Heart right ventricle (tissue), 16 donors: Measurements from ENCODE around the gene TEKT3. TPM values are rescaled to one million over a fixed set of nuclear protein-coding genes. Genes with fewer than 3 reads are reported as not detected.

ENCODE experiments used
- ATAC-seq, 8 donors: fragments of 200-7000 bp; cut with Tn5 transposase; one replicate each; pipeline ENCODE4 v1.9.1; 2020; ENCODE audit warnings: mild to moderate bottlenecking in 8 of 8, moderate library complexity in 8 of 8, moderate number of reproducible peaks in 1 of 8
- DNase-seq, 2 donors: peaks; one replicate each; pipeline ENCODE4 v3.0.0-alpha.2; 2020
- H3K27ac ChIP-seq, 10 donors: fragments of 200-600 bp; sonication (generic) in 2 of 10; one replicate each; pipeline versions ENCODE4 v1.5.0 to v1.8.0; 2020 to 2022; ENCODE audit warnings: mild to moderate bottlenecking in 3 of 10
- H3K27me3 ChIP-seq, 7 donors: fragments of 200-600 bp; one replicate each; pipeline ENCODE4 v1.8.0; 2021 to 2022; ENCODE audit warnings: mild to moderate bottlenecking in 2 of 7
- H3K36me3 ChIP-seq, 9 donors: fragments of 200-600 bp; sonication (generic) in 1 of 9; one replicate each; pipeline versions ENCODE4 v1.5.0 to v1.8.0; 2020 to 2022; ENCODE audit warnings: mild to moderate bottlenecking in 2 of 9
- H3K4me1 ChIP-seq, 9 donors: fragments of 200-600 bp; sonication (generic) in 1 of 9; one replicate each; pipeline versions ENCODE4 v1.5.0 to v1.8.0; 2020 to 2022; ENCODE audit warnings: mild to moderate bottlenecking in 4 of 9
- H3K4me3 ChIP-seq, 10 donors: fragments of 200-600 bp; sonication (generic) in 2 of 10; one replicate each; pipeline versions ENCODE4 v1.5.0 to v1.8.0; 2020 to 2022; ENCODE audit warnings: mild to moderate bottlenecking in 7 of 10, moderate library complexity in 2 of 10
- H3K9me3 ChIP-seq, 11 donors: fragments of 200-600 bp in 10 of 11; sonication (generic) in 2 of 11; one replicate each; pipeline versions ENCODE4 v1.5.0 to v1.8.0; 2013 to 2022; ENCODE audit warnings: mild to moderate bottlenecking in 2 of 11, control low read depth in 1 of 11, moderate library complexity in 1 of 11
- WGBS, 2 donors: extraction: QIAGEN DNeasy Blood & Tissue Kit; methylation state at CpG; one replicate each; pipeline ENCODE4 v1.1.7; 2013; ENCODE audit warnings: inconsistent platforms in 1 of 2; 5-methylcytosine and 5-hydroxymethylcytosine counted together
- intact Hi-C, 10 donors: fragments of 100-400 bp; cut with DNase I; formaldehyde crosslinking; loops; one replicate each; pipeline versions ENCODE4 v1.11.1 to v1.14.2; 2022
- polyA plus RNA-seq, 2 donors: library from polyadenylated mRNA; stranded (reverse); fragments of 200-250 nt; gene quantifications; one replicate each; pipeline ENCODE4 v1.2.3, GENCODE V29; 2013
- total RNA-seq, 10 donors: library from RNA; stranded (reverse); fragmentation: NEBNext Ultra II Directional in 3 of 10; extraction: Animal tissue kit (Norgen Biotek cat#: 25700) in 3 of 10; gene quantifications; one replicate each; pipeline versions ENCODE4 v1.2.1 to v1.2.4, GENCODE V29; 2021 to 2023
- TF ChIP-seq, protein P1 (sequence below), 9 donors: fragments of 200-600 bp; sonication (generic) in 2 of 9; IDR thresholded peaks; one replicate each; pipeline versions ENCODE4 v1.5.0 to v1.8.0; 2021 to 2022; ENCODE audit warnings: antibody characterized with exemption in 9 of 9, mild to moderate bottlenecking in 5 of 9, moderate library complexity in 1 of 9
- donor health status: Arrhythmogenic right ventricular cardiomyopathy.
- donor health status: ischemic (EF 13 %, LVEDD 7.1; RV severe dilation, severe dysfunction).
- donor health status: healthy with polysubstance abuse.
- donor health status: DM: no; HTN: yes; CAD: no.
- donor health status: DM: no; HTN: no; CAD: no.
- donor health status: ischemic (EF 25% LVEDD 6.9; RV normal size, moderate dysfunction).
- donor health status: ischemic (EF 25% LVEDD 5.7; RV mildly dilated, moderate dysfunction).
- donor health status: healthy.
- donor health status: DM: yes; HTN: yes; CAD: no.
- donor health status: Ischemic cardiomyopathy.
- donor health status: ischemic (EF 35%, LVEDD 5.7; RV mildly dilated, moderate dysfunction).
- donor health status: nonischemic (EF 11% LVEDD 7.7; RV severe dilation, severe dysfunction).
- donor health status: DM: yes; HTN: yes; CAD: no.
- donor health status: PGD.
- donor health status: ischemic (EF 29% LVEDD 5.4; RV normal size, mild dysfunction).
- donor health status: nonischemic (EF 23%, LVEDD 6.1; RV moderate dilation, normal function).

The TEKT3 gene
- total and polyA plus RNA-seq, 12 donors = 0.14 to 1.1 (median 0.68) TPM; not detected in 3

DNA sequence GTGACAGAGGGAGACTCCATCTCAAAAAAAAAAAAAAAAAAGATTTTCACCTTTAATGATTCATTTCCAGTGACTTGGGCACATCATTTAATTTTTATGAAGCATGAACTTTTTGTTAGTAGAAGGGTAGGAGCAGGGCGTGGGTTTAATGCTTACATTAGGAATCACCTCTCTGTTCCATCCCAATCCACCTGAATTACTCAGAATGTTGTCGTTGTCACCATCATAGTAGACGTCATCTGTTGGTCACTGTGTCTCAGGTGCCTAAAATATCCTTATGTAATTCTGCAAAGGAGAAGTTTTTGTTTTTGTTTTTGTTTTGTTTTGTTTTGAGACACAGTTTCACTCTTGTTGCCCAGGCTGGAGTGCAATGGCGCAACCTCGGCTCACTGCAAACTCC is 38.3 kb upstream of the TEKT3 start:
- Histone ChIP-seq H3K27ac (no peak overlapping the region), H3K4me1 (peaks cover 0 to 13% (median 7%) of the 10 kb centered on the region in 9 donors), H3K9me3 (no peaks in the 10 kb centered on the region), H3K36me3 (no peaks in the 10 kb centered on the region), H3K27me3 (no peaks in the 10 kb centered on the region), H3K4me3 (no peak overlapping the region)
- 94% methylated on average over 5 of the region's 5 CpGs for WGBS, 2 donors
- ATAC-seq = no peak
- TF ChIP-seq, protein P1, sequence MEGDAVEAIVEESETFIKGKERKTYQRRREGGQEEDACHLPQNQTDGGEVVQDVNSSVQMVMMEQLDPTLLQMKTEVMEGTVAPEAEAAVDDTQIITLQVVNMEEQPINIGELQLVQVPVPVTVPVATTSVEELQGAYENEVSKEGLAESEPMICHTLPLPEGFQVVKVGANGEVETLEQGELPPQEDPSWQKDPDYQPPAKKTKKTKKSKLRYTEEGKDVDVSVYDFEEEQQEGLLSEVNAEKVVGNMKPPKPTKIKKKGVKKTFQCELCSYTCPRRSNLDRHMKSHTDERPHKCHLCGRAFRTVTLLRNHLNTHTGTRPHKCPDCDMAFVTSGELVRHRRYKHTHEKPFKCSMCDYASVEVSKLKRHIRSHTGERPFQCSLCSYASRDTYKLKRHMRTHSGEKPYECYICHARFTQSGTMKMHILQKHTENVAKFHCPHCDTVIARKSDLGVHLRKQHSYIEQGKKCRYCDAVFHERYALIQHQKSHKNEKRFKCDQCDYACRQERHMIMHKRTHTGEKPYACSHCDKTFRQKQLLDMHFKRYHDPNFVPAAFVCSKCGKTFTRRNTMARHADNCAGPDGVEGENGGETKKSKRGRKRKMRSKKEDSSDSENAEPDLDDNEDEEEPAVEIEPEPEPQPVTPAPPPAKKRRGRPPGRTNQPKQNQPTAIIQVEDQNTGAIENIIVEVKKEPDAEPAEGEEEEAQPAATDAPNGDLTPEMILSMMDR (IDR thresholded peaks at IDR 0.05) = no peak
- intact Hi-C loops = no loop called here
- no peak for DNase-seq

DNA sequence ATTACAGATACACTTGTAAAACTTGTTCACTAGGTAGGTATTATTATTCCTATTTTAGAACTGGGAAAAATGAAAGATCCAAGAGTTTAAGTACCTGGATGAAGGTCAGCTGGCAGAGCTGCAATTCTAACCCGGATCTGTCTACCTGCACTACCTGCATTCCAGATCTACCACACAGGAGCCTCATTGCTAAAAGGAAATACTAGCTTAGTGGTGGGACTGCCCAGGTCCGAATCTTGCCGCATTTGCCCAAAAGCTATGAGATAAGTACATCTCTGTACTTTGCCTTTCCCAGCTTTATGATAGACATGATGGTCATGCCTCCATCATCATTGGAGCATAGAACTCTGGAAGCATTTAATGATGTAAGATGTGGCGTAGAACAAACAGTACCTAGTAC is 36.8 kb upstream of the TEKT3 start:
- DNase-seq = no peak
- TF ChIP-seq, protein P1 (IDR thresholded peaks at IDR 0.05) = no peak
- Histone ChIP-seq H3K27me3 (no peaks in the 10 kb centered on the region), H3K36me3 (no peaks in the 10 kb centered on the region), H3K4me1 (peaks cover 0 to 3% (median 0%) of the 10 kb centered on the region in 9 donors), H3K27ac (no peak overlapping the region), H3K4me3 (no peak overlapping the region), H3K9me3 (no peaks in the 10 kb centered on the region)
- ATAC-seq = no peak
- intact Hi-C loops = no loop called here
- 94 to 95% methylated on average over 4 of the region's 4 CpGs for WGBS, 2 donors

DNA sequence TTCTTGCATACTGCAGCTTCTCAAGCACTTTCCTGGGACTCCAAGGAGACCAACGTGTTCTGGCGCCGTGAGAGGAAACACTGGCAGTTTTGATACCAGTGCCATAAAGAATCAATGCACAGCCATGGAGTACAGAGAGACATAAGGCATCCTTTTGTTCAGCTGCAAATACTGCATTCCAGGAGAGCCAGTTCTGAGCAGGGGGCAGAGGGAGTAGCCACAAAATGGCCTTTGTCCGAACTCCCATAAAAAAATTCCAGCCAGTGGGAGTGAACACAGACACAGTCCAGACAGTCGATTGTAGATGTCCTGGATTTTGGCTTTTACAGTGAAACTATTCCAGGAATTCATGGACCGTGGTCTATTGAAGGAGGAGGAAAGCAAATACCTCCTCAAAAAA is 36.2 kb upstream of the TEKT3 start:
- Histone ChIP-seq H3K27me3 (no peaks in the 10 kb centered on the region), H3K27ac (peak overlapping the region in 1 of 10 donors; percentile 9), H3K9me3 (no peaks in the 10 kb centered on the region), H3K4me1 (peaks cover 0 to 3% (median 0%) of the 10 kb centered on the region in 9 donors), H3K36me3 (no peaks in the 10 kb centered on the region), H3K4me3 (peak overlapping the region in 1 of 10 donors; percentile 10)
- ATAC-seq (peak in 5 of 8 donors; percentile 29 to 67 (median 46)), DNase-seq (no peak)
- TF ChIP-seq, protein P1 (IDR thresholded peaks at IDR 0.05) = no peak
- intact Hi-C loops = no loop called here
- 47 to 52% methylated on average over 6 of the region's 6 CpGs for WGBS, 2 donors

DNA sequence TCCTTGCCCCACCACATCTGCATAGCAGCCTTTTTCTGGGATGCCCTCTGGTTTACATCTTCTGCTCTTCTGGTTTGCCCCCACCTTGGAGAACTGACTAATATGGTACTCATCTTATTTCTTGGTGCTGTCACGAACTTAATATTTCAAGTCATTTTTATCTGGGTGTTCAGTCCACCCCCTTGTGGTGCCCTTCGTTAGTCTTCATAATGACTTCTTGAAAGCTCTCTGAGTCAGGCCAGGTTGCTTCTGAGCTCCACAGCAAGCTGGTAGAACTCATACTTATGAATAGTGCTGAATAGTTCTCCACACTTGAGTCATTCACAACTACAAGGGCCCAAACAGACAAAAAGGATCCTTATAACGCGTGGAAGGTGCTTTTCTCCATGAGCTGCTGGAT is 35.8 kb upstream of the TEKT3 start:
- DNase-seq = no peak
- Histone ChIP-seq H3K27ac (peak overlapping the region in 1 of 10 donors; percentile 9), H3K27me3 (no peaks in the 10 kb centered on the region), H3K4me3 (peak overlapping the region in 1 of 10 donors; percentile 10), H3K4me1 (peaks cover 0 to 3% (median 0%) of the 10 kb centered on the region in 9 donors), H3K9me3 (no peaks in the 10 kb centered on the region), H3K36me3 (no peaks in the 10 kb centered on the region)
- intact Hi-C loops = no loop called here
- TF ChIP-seq, protein P1 (IDR thresholded peaks at IDR 0.05) = no peak
- ATAC-seq = peak in 2 of 8 donors; percentile 20 to 31
- WGBS, 2 donors = 73 to 87% methylated on average over 4 of the region's 4 CpGs
